Pulmonary artery endothelial cell (primary cell): ENCODE data around the gene ANKRD55. TPM values are rescaled to one million over a fixed set of nuclear protein-coding genes. Genes with fewer than 3 reads are reported as not detected.
A peak's percentile ranks its signal among the peaks of the same experiment; 100 is the strongest.
"Not testable (repeated sequence)": the region's sequence is repeated elsewhere in the genome, so short reads cannot be mapped to it uniquely, and the experiment has no call there.

Source experiments
- DNase-seq: peaks from one replicate; pipeline ENCODE4 v3.0.0-alpha.2; 2011; ENCODE audit warnings: low read depth, low spot score
- total RNA-seq: library from RNA; depleted of rRNA; stranded (reverse); fragments of >200 nt; gene quantifications from 2 replicates; pipeline ENCODE4 v1.2.3, GENCODE V29; 2014

Gene ANKRD55
- total RNA-seq, 1 donor from 2014 or later: 0.33 TPM

GRCh38 chr5:56108246-56108645 lies 124.9 kb downstream of the ANKRD55 start:
- peak; percentile 84 for DNase-seq

GRCh38 chr5:56106837-56107236 lies 126.3 kb downstream of the ANKRD55 start:
- no peak for DNase-seq

- DNase-seq: no peak
Measured at GRCh38 chr5:56105511-56106291, 127.4 kb downstream of the ANKRD55 start.

- DNase-seq: no peak
Measured at GRCh38 chr5:56102889-56103288, 130.2 kb downstream of the ANKRD55 start.

- DNase-seq: not testable (repeated sequence)
Measured at GRCh38 chr5:56102207-56102606, 130.9 kb downstream of the ANKRD55 start.

- DNase-seq: no peak
Measured at GRCh38 chr5:56101180-56101579, 131.9 kb downstream of the ANKRD55 start.

GRCh38 chr5:56100439-56101176 lies 132.5 kb downstream of the ANKRD55 start:
- no peak for DNase-seq

- peak; percentile 83 for DNase-seq
Measured at GRCh38 chr5:56099346-56099745, 133.8 kb downstream of the ANKRD55 start.

GRCh38 chr5:56097055-56097454 lies 136.1 kb downstream of the ANKRD55 start:
- no peak for DNase-seq

- DNase-seq: no peak
Measured at GRCh38 chr5:56095579-56096102, 137.5 kb downstream of the ANKRD55 start.

- no peak for DNase-seq
Measured at GRCh38 chr5:56094579-56095361, 138.4 kb downstream of the ANKRD55 start.

- no peak for DNase-seq
Measured at GRCh38 chr5:56093970-56094369, 139.2 kb downstream of the ANKRD55 start.

GRCh38 chr5:56092115-56092514 lies 141.0 kb downstream of the ANKRD55 start:
- no peak for DNase-seq

- no peak for DNase-seq
Measured at GRCh38 chr5:56091664-56092063, 141.5 kb downstream of the ANKRD55 start.

- no peak for DNase-seq
Measured at GRCh38 chr5:56090793-56091460, 142.2 kb downstream of the ANKRD55 start.

GRCh38 chr5:56088967-56089829 lies 143.9 kb downstream of the ANKRD55 start:
- DNase-seq: no peak

- no peak for DNase-seq
Measured at GRCh38 chr5:56088431-56088949, 144.6 kb downstream of the ANKRD55 start.

- DNase-seq: no peak
Measured at GRCh38 chr5:56085193-56085592, 147.9 kb downstream of the ANKRD55 start.

GRCh38 chr5:56083286-56083854 lies 149.8 kb downstream of the ANKRD55 start:
- no peak for DNase-seq
